GM19452 (cell line): Measurements from ENCODE around the gene XAGE3.
"Not testable (repeated sequence)": the region's sequence is repeated elsewhere in the genome, so short reads cannot be mapped to it uniquely, and the experiment has no call there.

ENCODE experiments used
- ATAC-seq: cut with Tn5 transposase; IDR thresholded peaks from one replicate; pipeline ENCODE4 v1.9.1; 2021; ENCODE audit not compliant: unreplicated experiment

XAGE3 gene, protein sequence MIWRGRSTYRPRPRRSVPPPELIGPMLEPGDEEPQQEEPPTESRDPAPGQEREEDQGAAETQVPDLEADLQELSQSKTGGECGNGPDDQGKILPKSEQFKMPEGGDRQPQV

GRCh38 chrX:52867610-52868348, at the start of gene XAGE3:
Gene XAGE3 (minus strand): TSS chrX:52868083. CDS start chrX:52867133, 950 bp downstream.
- no peak for ATAC-seq

GRCh38 chrX:52914704-52915103, 46.8 kb upstream of the XAGE3 start:
- not testable (repeated sequence) for ATAC-seq

DNA sequence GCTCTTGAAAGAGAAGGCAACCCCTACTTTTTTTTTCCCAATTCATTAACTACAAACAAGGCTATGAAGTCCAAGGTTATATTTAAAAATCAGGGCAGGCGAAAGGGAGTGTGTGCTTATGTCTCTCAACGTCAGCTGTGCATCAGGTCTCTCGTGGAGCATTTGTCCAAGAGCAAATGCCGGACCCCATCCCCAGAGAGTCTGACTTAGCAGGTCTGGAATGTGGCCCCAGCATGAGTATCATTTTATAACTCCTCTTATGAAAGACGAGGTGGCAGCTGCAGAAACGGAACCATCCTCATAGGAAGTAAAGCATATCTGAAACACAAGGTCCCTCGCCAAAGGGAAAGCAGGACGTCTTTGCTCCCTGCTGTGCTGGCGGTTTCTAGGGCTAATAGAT, 45.8 kb upstream of the XAGE3 start:
- not testable (repeated sequence) for ATAC-seq

- not testable (repeated sequence) for ATAC-seq
Observed at GRCh38 chrX:52909313-52909969, 41.6 kb upstream of the XAGE3 start.

GRCh38 chrX:52907900-52908299, 40.0 kb upstream of the XAGE3 start:
- not testable (repeated sequence) for ATAC-seq

DNA sequence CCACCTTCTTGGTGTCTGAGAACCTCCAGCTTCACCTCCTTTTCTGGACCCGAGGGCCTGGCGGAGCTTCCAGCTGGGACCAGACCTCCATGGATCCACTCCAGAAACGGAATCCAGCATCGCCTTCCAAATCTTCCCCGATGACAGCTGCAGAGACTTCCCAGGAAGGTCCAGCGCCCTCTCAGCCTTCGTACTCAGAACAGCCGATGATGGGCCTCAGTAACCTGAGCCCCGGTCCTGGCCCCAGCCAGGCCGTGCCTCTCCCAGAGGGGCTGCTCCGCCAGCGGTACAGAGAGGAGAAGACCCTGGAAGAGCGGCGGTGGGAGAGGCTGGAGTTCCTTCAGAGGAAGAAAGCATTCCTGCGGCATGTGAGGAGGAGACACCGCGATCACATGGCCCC, 39.3 kb upstream of the XAGE3 start:
- not testable (repeated sequence) for ATAC-seq

DNA sequence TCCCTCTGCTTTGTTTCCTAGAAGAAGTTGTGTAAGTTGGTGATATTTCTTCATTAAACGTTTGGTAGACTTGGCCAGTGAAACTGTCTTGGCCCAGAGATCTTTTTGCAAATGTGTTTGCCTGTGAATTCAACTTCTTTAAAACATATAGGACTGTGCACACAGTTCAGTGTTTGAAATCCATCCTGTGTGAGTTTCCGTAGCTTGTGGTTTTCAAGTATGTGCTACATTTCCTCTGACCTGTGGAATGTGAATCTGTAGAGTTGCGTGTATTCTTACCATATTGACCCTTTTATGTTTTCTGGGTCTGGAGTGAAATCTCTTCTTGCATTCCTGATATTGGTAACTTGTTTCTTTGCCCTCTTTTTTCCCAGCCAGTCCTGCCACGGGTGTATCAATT, 38.2 kb upstream of the XAGE3 start:
- not testable (repeated sequence) for ATAC-seq

- not testable (repeated sequence) for ATAC-seq
Observed at GRCh38 chrX:52905531-52905930, 37.6 kb upstream of the XAGE3 start.

- peak; percentile 89 for ATAC-seq
Observed at GRCh38 chrX:52896855-52897709, 29.2 kb upstream of the XAGE3 start, which contains the start of gene FAM156B. Gene FAM156B (plus strand): TSS chrX:52897330. CDS start chrX:52907226, 9,896 bp downstream.

DNA sequence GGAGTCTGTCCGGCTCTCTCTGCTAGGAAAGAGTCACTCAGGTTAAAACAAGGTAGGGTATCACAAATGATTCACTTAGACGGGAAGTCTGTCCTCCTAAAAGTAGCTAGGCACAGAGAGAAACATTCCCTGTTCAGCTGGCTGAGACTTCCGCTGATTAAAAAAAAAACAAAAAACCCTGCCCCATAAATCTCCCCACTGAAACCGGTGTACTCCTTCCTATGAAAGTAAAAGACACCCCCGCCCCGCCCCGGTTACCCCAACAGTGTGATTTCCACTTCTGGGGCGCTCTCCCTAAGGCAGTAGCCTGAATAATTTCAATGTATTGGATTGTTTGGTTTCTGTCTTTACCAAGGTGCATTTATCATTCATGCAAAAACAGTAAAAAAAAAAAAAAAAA, 28.6 kb upstream of the XAGE3 start:
- peak; percentile 28 for ATAC-seq

- not testable (repeated sequence) for ATAC-seq
Observed at GRCh38 chrX:52888090-52888489, 20.2 kb upstream of the XAGE3 start.

DNA sequence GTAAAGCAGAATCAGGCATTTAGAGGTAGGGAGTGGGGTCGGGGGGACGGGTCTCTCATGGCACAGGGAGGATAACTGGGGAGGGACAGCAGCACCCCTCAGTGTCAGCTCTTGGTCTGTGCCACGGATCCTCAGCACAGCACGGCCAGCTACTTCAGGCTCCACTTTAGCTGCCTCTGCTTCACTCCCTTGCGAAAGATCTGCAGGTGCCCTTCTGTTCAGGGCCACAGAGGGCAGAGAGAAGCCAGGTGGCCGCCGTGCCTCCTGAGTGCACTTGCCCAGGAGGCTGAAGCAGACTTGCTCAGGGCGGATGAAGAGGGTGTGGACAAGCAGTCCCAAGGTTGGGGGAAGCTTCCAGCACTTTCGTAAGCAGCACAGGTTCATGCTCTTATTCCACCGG, 19.6 kb upstream of the XAGE3 start:
- not testable (repeated sequence) for ATAC-seq

DNA sequence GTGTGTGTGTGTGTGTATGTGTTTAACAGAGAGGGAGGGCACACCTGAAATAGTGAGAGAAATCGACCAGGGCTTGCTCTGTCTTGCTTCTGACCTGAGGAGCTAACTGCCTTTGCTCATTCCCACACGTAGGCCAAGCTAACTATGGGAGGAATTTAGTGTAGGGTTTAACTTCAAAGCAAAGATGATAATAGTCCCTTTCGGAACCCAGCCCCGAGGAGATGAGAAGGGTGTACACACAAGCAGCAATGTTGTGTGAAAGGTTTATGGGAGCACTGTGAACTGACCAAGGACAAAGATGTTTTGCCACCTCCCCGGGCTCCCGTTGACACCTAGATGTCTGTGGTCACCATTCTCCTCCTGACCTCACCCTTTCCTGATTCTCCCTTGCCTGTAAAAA, 8.5 kb upstream of the XAGE3 start:
- not testable (repeated sequence) for ATAC-seq

DNA sequence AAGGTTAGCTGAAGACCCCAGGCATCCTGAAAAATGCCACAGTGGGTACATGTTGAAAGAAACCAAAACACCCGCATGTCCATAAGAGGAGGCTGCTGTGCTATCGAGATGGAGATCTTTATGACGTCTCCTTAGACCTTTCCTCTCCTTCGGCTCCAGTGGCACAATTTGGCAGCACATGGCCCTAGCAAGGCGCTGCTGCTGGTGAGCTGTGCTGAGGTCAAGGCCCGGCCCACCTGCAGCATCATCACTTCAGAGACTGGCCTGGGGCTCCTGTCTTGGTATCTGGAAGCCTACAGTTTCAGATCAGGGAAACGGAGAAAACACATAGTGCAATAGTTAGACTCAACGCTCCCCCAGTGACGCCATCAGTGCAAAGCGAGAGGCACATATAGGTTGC, 7.6 kb upstream of the XAGE3 start:
- not testable (repeated sequence) for ATAC-seq

DNA sequence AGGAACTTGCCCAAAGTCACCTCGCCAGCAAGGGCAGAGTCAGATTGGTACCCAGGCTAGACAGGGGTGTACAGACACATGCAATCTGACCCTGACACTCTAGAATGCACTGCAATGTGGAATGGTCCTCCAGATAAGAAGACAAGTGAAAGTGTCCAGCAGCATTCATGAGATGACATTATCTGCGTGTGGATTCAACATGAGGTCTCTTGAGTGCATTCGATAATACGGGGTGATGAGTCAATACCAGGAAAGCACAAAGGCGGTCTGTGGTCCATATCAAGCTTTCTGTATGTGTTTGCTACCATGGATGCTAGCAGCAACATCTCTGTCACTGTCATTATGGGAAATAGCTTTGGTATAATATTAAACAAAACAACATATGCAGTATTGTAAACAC, 6.8 kb upstream of the XAGE3 start:
- ATAC-seq = no peak

DNA sequence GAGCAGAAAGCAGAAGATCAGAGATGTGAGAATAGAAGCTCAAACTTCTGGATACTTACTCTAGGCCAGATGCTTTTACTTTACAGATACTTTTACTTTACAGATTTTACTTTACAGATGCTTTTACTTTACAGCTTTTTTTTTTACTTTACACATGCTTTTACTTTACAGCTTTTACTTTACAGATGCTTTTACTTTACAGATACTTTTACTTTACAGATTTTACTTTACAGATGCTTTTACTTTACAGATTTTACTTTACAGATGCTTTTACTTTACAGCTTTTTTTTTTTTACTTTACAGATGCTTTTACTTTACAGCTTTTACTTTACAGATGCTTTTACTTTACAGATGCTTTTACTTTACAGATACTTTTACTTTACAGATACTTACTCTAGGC, 5.9 kb upstream of the XAGE3 start:
- not testable (repeated sequence) for ATAC-seq

DNA sequence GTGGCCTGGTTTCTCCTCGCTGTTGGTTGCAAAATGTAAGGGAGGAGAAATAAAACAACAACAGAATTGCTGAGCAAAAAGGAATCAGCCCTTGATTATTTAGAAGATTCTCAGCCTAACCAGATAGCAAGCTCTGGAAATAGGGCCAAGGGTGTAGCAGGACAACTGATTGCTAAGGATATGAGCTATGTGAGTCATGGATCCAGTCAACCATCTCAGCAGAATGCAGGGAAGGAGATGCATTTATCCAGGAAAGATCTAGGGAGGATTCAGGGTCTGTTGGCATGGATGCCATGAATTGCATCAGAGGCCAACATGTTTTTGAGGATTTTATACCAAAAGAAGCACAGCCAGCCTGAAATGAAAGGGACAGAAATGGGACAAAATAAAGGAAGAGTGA, 2.2 kb upstream of the XAGE3 start:
- ATAC-seq = no peak

DNA sequence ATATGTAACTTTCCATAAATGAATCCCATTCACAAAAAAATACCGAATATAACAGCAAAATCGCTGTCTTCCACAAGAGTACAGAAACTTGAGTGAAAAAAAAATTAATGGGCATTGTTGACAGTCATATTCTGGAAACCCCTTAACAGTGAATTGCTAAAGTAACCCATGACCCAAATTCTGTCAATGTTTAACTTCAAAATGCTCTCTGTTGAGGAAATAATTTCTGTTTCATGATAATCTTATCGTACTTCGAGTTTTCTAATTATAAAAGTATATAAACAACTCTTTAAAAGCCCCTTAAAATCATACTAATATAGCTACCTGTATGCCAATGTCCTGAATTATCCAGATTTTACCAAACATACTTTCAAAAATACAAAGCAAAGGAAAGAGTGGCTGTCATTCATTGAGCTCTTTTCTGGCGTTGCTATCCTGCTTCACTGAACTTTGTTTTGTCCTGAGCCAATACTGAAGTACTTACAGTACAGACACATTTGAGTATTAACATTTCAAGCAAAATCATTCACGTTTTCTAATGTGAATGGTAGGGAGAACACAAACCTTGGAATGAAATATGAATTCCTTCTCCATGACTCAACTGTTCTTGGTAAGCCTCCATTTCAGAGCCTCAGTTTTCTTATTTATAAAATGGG, 2.4 kb downstream of the XAGE3 start:
- ATAC-seq = no peak

GRCh38 chrX:52856991-52857525, 10.8 kb downstream of the XAGE3 start:
- ATAC-seq = not testable (repeated sequence)

GRCh38 chrX:52852110-52852860, 15.6 kb downstream of the XAGE3 start:
- no peak for ATAC-seq
